NCI-H2196 (cell line): ENCODE measurements around the gene PHACTR1.

ENCODE experiments used
- DNase-seq: peaks from one replicate; lab custom pipeline; 2025; ENCODE audit not compliant: unreplicated experiment; lab: John Stamatoyannopoulos, UW

PHACTR1 gene

DNA sequence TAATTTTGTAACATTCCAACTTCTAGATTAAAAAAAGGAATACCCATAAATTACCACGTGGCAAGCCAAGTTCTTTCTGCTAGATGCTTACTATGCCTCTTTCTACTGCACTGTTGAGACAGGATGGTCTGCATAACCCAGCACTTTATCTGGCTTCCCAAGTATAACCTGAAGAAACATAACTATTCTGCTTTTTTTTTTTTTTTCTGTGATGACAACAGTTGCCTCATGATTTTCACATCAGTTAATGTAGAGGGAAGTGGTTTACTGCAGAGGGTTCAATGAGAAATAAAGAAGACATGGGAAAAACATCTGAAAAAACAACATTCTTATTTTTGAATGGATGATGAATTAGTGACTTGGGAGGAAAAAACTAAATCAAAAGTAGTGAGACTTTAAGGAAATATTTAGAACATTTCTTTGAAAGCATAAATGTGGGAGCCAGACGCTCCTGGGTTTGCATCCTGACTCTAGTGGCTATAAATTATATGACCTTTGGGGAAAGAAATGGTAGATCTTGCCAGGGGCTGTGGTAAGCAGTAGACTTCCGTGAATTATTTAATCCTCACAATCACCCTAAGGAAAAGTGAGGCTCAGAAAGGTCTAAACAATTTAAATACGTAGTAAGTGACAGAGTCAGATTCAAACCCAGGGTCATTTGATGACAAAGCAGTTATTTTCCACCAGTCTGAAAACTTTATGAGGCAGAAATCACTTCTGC lies 230.7 kb downstream of the PHACTR1 start:
- DNase-seq, result no peak

GRCh38 chr6:12947967-12948366 lies 231.4 kb downstream of the PHACTR1 start:
- DNase-seq, result no peak

- no peak for DNase-seq
Observed at GRCh38 chr6:12950976-12951375, 234.4 kb downstream of the PHACTR1 start.

DNA sequence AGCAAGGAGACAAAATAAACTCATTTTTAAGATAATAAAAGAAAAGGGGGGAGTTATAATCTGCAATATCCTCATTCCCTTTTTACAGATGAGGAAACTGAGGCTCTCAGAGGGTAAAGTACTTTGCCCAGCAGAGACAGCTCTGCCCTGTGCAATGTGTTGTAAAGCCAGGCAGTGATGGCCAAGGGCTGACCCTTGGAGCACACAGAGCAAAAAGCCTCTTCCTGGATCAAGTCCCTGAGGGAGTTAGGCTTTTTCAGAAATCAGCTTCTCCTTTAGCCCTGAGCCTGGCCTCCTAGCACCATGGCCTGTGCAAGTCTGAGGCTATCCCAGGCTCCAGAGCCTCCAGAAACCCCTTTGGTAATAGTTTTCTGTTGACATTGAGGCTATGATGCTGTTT lies 234.8 kb downstream of the PHACTR1 start:
- no peak for DNase-seq

DNA sequence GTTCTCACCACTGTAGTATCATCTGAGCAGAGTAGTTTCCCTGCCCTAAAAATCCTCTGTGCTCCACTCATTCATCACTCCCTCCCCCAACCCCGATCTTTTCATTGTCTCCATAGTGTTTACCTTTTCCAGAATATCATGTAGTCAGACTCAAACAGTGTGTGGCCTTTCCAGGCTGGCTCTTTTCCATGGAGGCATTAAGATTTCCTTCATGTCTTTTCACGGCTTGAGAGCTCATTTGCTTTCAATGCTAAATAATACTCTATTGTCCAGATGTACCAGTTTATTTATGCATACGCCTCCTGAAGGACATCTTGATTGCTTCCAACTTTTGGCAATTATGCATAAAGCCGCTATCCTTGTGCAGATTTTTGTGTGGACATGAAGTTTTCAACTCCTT lies 235.8 kb downstream of the PHACTR1 start:
- no peak for DNase-seq

- DNase-seq, result no peak
Observed at GRCh38 chr6:12955956-12956355, 239.4 kb downstream of the PHACTR1 start.

- DNase-seq, result no peak
Observed at GRCh38 chr6:12956991-12957320, 240.4 kb downstream of the PHACTR1 start.

DNA sequence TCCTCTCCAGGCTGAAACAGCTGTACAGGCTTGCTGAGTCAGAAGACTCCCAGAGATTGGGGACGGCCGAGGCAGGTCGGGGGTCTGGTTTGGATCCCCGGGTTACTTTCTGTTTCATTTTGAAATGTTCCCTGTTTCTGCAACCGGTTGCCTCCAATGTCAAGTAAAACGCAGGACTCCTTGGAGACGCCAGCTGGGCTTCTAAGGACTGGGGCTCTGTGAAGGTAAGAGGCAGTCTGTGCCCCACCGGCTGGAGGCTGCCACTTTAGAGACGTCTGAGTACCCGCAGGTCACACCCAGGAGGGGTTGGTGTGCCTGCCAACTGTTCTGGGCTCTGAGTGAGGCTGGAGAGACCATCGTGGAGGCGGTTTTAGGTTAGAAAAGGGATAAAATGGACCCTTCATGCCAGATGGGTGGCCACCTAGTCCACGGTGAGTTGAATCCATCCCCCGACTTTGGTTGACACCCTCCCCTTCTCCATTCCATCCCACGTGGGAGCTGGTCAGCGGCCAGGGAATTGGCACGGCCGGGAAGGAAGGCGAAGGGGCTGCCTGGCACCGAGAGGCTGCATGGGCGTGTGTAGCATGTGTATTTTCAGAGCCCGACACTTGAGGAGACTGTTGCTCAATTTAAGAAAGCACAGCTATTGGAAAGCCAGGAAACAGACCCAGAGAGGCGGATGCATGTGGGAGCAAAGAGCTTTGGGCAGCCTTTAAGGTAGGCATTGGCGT lies 240.9 kb downstream of the PHACTR1 start:
- no peak for DNase-seq

DNA sequence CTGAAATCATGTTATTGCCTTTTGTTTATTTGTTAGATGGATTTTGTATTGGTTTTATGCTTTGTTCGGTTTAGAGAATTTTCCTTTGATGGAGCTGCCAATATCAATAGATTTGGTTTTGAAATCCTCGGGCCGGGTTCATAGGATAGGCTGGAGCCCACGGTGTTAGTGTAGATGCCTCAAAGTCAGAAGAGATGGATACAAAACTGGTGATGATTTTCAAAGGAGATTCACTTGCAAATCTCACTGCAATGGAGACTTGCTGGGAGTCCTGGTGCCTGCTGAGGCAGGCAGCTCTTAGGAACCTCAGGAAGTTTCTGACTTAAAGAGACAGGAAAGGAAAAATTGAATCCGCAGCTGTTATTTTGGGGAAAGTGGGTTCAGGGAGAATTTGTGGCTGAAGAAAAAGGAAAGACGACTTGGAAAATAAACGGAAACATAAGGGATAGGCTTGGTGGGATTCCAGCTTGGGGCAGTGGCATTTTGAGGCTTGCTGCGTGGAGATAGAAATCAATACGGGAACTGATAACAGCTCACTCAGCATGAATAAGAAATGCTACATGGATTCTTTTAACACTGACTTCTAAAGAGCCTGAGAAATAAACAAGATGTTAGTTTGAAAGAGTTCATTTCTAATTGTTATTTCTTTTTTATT lies 241.6 kb downstream of the PHACTR1 start:
- DNase-seq, result no peak

- no peak for DNase-seq
Observed at GRCh38 chr6:12961761-12962160, 245.2 kb downstream of the PHACTR1 start.

GRCh38 chr6:12962529-12962928 lies 246.0 kb downstream of the PHACTR1 start:
- no peak for DNase-seq

DNA sequence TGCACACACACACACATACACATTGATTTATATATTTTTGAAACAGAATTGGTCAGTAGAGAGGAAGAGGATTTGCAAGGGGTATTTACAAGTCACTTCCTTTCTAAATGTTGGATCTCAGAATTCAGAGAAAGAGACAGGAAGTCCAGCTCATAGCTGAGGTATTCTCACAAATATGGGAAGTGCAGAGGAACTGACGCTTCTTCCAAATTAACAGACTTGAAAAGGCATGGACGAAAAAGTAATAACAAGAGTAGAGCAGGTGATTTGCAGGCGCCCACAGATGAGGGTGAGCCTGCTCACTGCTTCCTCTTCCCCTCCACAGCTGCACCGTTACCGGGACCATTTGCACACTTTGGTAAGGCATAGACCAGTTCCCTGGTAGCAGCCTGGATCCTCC lies 246.4 kb downstream of the PHACTR1 start:
- no peak for DNase-seq

- no peak for DNase-seq
Observed at GRCh38 chr6:12963567-12963966, 247.0 kb downstream of the PHACTR1 start.

- DNase-seq, result no peak
Observed at GRCh38 chr6:12967686-12968085, 251.1 kb downstream of the PHACTR1 start.

DNA sequence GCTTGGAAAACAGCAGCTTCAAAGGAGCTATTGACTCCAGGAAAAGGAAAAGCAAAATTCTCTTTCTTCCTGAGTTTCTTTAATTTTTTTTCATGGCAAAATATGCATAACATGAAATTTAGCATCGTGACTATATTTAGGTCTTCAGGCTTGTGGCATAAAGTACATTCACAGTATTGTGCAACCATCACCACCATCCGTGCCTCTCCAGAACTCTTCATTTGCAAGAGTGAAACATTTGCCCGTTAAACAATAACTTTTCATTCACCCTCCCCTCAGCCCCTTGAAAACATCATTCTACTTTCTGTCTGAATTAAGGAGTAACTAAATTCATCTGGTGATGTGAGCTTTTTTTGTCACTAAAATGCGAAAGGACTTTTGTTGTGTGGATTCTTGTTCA lies 251.7 kb downstream of the PHACTR1 start:
- DNase-seq, result no peak

DNA sequence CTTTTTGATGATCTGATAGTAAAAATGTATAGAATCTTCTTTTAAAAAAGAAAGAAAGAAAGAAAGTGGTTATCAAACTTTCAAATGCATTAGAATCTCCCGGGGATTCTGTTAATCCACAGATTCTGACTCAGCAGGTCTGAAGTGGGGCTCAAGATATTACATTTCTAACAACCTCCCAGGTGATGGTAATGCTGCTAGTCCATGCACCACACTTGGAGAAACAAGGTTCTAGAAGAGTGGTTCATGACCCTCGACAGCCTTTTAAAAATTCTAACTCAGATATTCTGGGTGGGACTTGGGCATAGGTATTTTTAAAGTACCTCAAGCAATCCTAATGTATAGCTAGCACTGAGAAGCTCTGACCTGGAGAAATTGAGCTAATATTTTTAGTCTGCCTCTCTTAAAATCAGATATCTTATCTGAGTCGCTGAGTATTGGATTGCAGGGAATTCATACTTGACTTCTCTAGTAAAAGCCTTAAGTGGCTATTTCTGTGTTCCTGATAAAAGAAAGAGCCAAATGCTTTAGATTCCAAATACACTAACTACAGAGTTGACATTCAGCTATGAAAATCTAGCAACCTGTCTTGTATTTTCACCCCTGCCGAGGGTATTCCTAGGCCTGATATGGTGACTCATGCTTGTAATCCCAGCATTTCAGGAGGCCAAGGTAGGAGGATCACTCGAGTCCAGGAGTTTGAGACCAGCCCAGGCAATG lies 252.4 kb downstream of the PHACTR1 start:
- no peak for DNase-seq

DNA sequence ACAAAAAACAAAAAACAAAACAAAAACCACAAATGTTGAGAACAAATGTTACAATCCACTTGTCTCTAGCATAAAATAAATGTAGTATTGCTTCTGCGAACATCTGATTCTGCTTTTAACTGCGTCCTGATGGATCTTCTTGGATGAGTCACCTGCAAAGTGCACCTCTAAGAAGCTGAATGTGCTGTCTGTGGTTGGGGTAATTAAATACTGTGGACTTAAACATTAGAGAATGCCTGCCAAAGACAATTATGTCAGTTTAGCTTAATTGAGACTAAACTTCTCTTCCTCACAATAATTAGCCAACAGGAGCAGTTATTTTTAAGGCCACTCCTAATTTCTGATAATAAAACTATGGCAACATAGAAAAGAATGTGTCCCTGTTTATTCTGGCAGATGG lies 253.4 kb downstream of the PHACTR1 start:
- no peak for DNase-seq

DNA sequence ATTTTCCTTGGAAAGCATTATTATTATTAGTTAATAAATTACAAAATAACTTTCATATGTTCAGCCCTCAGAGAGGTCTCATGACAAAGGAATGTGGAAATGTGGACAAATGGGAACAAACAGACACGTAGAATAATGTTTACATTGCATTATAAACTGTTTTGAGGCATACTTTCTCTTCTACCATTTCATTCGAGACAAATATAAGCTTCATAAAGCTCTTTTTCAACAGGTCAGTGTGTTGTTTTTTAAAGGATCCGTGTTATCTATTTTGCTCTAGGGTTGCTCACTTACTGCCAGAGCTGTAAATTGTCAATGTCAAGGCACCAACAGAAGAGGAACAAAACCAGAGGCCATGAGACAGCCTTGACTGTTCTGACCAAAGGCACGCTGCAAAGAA lies 256.8 kb downstream of the PHACTR1 start:
- no peak for DNase-seq

GRCh38 chr6:12974551-12974950 lies 258.0 kb downstream of the PHACTR1 start:
- DNase-seq, result no peak

GRCh38 chr6:12976366-12976765 lies 259.8 kb downstream of the PHACTR1 start:
- no peak for DNase-seq

DNA sequence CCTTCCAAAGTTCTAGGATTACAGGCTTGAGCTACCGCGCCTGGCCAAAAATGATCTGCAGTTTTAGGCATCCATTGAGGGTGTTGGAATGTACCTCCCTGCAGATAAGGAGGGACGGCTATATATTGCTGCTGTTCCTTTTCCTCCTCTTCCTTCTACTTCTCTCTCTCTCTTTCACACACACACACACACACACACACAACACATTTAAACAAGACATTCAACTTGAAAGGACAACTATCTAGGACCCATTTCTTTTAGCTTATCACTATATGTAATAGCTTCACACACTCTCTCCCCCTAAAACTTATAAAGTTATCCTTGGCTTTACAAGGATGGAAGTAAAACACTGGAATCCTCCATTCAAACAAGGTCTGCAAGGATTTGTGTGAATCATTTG lies 260.6 kb downstream of the PHACTR1 start:
- DNase-seq, result no peak

GRCh38 chr6:12977806-12978205 lies 261.2 kb downstream of the PHACTR1 start:
- no peak for DNase-seq
